Measurements from ENCODE around the gene GFAP. TPM values are rescaled to one million over a fixed set of nuclear protein-coding genes. Genes with fewer than 3 reads are reported as not detected.

GFAP gene
- total and polyA plus RNA-seq, 4 donors, result 1.4 to 17.6 (median 5.1) TPM

DNA sequence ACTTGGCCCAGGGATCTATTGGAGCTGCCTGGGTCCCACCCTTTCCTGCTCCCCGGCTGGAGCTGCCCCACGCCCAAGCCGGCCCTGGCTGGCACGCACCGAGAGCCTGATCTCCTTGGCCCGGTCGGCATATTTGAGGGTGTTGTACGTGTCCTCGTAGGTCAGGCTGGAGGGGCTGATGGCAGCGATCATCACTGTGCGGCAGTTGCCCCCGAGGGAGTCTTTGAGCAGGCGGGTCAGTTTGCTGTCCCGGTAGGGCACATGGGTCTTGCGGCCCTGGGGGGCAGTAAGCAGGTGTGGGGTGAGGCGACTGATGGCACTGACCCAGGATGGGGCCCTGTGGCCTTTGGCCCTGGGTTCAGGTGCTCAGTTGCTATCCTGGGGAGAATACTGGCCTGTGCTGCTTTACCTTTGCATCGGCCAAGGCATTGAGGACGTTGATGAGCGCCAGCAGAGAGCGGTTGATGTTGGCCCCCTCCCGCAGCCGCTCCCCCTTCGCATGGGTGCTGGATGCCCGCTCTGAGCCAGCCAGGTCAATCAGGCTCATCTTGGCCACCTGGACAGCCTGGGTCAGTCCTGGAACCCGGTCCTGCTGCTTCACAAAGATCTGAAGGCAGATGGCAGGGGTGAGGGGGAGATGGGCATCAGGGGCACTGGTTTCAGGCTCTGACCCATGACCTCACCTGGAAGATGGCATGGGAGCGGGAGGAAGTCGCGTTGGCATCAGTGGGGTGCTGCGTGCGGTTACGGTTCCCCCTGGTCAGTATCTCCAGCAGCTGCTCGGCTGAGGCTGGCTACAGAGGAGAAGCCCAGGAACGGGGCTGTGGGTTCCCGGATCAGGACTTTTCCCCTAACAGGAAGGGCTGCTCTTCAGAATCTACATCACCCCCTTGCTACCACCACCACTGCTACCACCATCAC, 18.8 kb upstream of the GFAP start:
- no peak overlapping the region for H3K27ac ChIP-seq (ENCODE audit: low read depth in 1 of 2, low read length in 2 of 2)
- H3K9me3 ChIP-seq (ENCODE audit: control insufficient read depth, low read length), result no peaks in the 10 kb centered on the region
- ATAC-seq (ENCODE audit: low FRiP score) (no peak), DNase-seq (peak; percentile 27 to 69)
- H3K27me3 ChIP-seq (ENCODE audit: control insufficient read depth in 1 of 2, insufficient read depth in 2 of 2, low read length in 1 of 2), result no peaks in the 10 kb centered on the region
- intact Hi-C loops (cut with DNase I), result no loop called here
- 96 to 97% methylated on average over 32 to 34 of the region's 34 CpGs for WGBS, 2 donors
- no peak overlapping the region for H3K4me3 ChIP-seq (ENCODE audit: low read length in 2 of 2)
- H3K4me1 ChIP-seq (ENCODE audit: control insufficient read depth in 1 of 2, insufficient read depth in 2 of 2, low read length in 2 of 2), result no peaks in the 10 kb centered on the region
- no peaks in the 10 kb centered on the region for H3K36me3 ChIP-seq (ENCODE audit: control insufficient read depth in 1 of 2, insufficient read depth in 2 of 2, low read length in 1 of 2)

- no peak for ATAC-seq (ENCODE audit: low FRiP score)
- intact Hi-C loops (cut with DNase I), result no loop called here
- H3K27ac ChIP-seq (ENCODE audit: low read depth in 1 of 2, low read length in 2 of 2), result no peak overlapping the region
- H3K27me3 ChIP-seq (ENCODE audit: control insufficient read depth in 1 of 2, insufficient read depth in 2 of 2, low read length in 1 of 2), result no peaks in the 10 kb centered on the region
- H3K36me3 ChIP-seq (ENCODE audit: control insufficient read depth in 1 of 2, insufficient read depth in 2 of 2, low read length in 1 of 2), result no peaks in the 10 kb centered on the region
- peak in 1 of 2 donors; percentile 42 for DNase-seq
- WGBS, 2 donors, result 93 to 99% methylated on average over 6 of the region's 6 CpGs
- no peaks in the 10 kb centered on the region for H3K4me1 ChIP-seq (ENCODE audit: control insufficient read depth in 1 of 2, insufficient read depth in 2 of 2, low read length in 2 of 2)
- H3K9me3 ChIP-seq (ENCODE audit: control insufficient read depth, low read length), result no peaks in the 10 kb centered on the region
- no peak overlapping the region for H3K4me3 ChIP-seq (ENCODE audit: low read length in 2 of 2)
Observed at GRCh38 chr17:44932787-44933097, 17.4 kb upstream of the GFAP start.

- ATAC-seq (ENCODE audit: low FRiP score) (no peak), DNase-seq (peak; percentile 33 to 35)
- no peaks in the 10 kb centered on the region for H3K9me3 ChIP-seq (ENCODE audit: control insufficient read depth, low read length)
- H3K36me3 ChIP-seq (ENCODE audit: control insufficient read depth in 1 of 2, insufficient read depth in 2 of 2, low read length in 1 of 2), result no peaks in the 10 kb centered on the region
- no peaks in the 10 kb centered on the region for H3K27me3 ChIP-seq (ENCODE audit: control insufficient read depth in 1 of 2, insufficient read depth in 2 of 2, low read length in 1 of 2)
- intact Hi-C loops (cut with DNase I), result no loop called here
- no peak overlapping the region for H3K27ac ChIP-seq (ENCODE audit: low read depth in 1 of 2, low read length in 2 of 2)
- H3K4me3 ChIP-seq (ENCODE audit: low read length in 2 of 2), result no peak overlapping the region
- no peaks in the 10 kb centered on the region for H3K4me1 ChIP-seq (ENCODE audit: control insufficient read depth in 1 of 2, insufficient read depth in 2 of 2, low read length in 2 of 2)
- 92 to 96% methylated on average over 8 of the region's 8 CpGs for WGBS, 2 donors
Observed at GRCh38 chr17:44932096-44932786, 16.9 kb upstream of the GFAP start.

GRCh38 chr17:44931376-44931775, 16.1 kb upstream of the GFAP start:
- ATAC-seq (ENCODE audit: low FRiP score) (no peak), DNase-seq (peak; percentile 16 to 45)
- Histone ChIP-seq H3K36me3 (ENCODE audit: control insufficient read depth in 1 of 2, insufficient read depth in 2 of 2, low read length in 1 of 2) (no peaks in the 10 kb centered on the region), H3K4me3 (ENCODE audit: low read length in 2 of 2) (no peak overlapping the region), H3K4me1 (ENCODE audit: control insufficient read depth in 1 of 2, insufficient read depth in 2 of 2, low read length in 2 of 2) (no peaks in the 10 kb centered on the region), H3K27me3 (ENCODE audit: control insufficient read depth in 1 of 2, insufficient read depth in 2 of 2, low read length in 1 of 2) (no peaks in the 10 kb centered on the region), H3K9me3 (ENCODE audit: control insufficient read depth, low read length) (no peaks in the 10 kb centered on the region), H3K27ac (ENCODE audit: low read depth in 1 of 2, low read length in 2 of 2) (no peak overlapping the region)
- 90 to 91% methylated on average over 5 of the region's 5 CpGs for WGBS, 2 donors
- intact Hi-C loops (cut with DNase I), result no loop called here

- Histone ChIP-seq H3K4me1 (ENCODE audit: control insufficient read depth in 1 of 2, insufficient read depth in 2 of 2, low read length in 2 of 2) (no peaks in the 10 kb centered on the region), H3K27me3 (ENCODE audit: control insufficient read depth in 1 of 2, insufficient read depth in 2 of 2, low read length in 1 of 2) (no peaks in the 10 kb centered on the region), H3K4me3 (ENCODE audit: low read length in 2 of 2) (no peak overlapping the region), H3K36me3 (ENCODE audit: control insufficient read depth in 1 of 2, insufficient read depth in 2 of 2, low read length in 1 of 2) (no peaks in the 10 kb centered on the region), H3K27ac (ENCODE audit: low read depth in 1 of 2, low read length in 2 of 2) (no peak overlapping the region), H3K9me3 (ENCODE audit: control insufficient read depth, low read length) (no peaks in the 10 kb centered on the region)
- intact Hi-C loops (cut with DNase I), result no loop called here
- ATAC-seq (ENCODE audit: low FRiP score) (no peak), DNase-seq (peak; percentile 17 to 39)
- WGBS, 2 donors, result 92 to 93% methylated on average over 6 of the region's 6 CpGs
Observed at GRCh38 chr17:44930667-44931066, 15.4 kb upstream of the GFAP start.

DNA sequence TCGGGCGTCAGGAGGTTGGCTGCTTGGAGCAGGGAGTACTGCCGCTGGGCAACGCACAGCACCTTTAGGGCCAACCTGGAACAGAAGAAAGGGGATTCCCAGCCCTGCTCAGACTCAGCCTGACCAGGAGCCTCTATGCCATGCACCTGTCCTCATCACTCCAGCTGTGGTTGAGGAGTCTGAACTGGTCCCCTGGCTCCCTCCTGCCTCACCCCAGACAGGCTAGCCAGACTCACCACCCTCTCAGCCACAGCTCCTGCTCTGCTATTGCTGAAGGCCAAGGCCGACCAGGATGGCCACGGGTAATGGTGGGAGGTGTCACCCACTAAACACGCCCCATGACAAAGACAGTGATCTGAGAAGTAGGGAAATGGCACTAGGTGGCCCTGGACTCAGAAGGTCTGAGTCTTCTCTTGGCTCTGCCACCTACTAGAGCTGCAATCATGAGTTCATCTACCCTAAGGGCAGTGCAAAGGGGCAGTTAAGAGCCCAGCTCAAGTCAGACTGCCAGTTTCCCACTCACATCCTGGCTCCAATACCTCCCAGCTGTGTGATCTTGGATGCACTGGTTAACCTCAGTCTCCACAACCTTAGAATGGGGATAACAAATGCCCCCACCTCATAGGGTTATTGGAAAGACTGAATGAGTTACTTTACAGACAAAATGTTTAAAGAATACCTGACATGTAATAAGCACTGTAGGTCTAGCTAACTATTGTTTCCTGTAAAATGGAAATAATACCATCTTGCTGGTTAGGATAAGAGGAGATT, 13.8 kb upstream of the GFAP start:
- no peak overlapping the region for H3K27ac ChIP-seq (ENCODE audit: low read depth in 1 of 2, low read length in 2 of 2)
- WGBS, 2 donors, result 93% methylated on average over 7 of the region's 7 CpGs
- no peaks in the 10 kb centered on the region for H3K27me3 ChIP-seq (ENCODE audit: control insufficient read depth in 1 of 2, insufficient read depth in 2 of 2, low read length in 1 of 2)
- intact Hi-C loops (cut with DNase I), result no loop called here
- H3K9me3 ChIP-seq (ENCODE audit: control insufficient read depth, low read length), result no peaks in the 10 kb centered on the region
- no peaks in the 10 kb centered on the region for H3K4me1 ChIP-seq (ENCODE audit: control insufficient read depth in 1 of 2, insufficient read depth in 2 of 2, low read length in 2 of 2)
- ATAC-seq (ENCODE audit: low FRiP score), result no peak
- DNase-seq, result peak; percentile 38 to 48
- H3K36me3 ChIP-seq (ENCODE audit: control insufficient read depth in 1 of 2, insufficient read depth in 2 of 2, low read length in 1 of 2), result no peaks in the 10 kb centered on the region
- no peak overlapping the region for H3K4me3 ChIP-seq (ENCODE audit: low read length in 2 of 2)

DNA sequence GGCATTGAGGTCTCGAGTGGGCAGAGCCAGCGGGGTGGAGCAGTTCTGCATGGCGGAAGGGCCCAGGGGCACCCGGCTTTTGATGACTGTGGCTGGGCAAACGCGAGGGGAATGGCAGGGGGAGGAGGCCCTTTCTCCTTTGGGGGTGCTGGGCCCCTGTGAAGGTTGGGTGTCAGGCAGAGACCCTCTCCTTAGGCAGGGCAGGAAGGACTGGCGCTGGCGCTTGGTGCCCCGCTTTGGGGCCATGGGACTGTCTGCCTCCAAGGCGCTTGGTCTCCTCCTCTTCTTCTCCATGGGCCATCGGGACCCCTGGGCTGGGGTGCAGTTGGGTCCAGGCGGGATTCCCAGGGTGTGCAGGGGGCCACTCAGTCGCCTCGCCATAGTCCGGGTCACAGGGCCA, 12.8 kb upstream of the GFAP start:
- intact Hi-C loops (cut with DNase I), result no loop called here
- Histone ChIP-seq H3K27ac (ENCODE audit: low read depth in 1 of 2, low read length in 2 of 2) (no peak overlapping the region), H3K4me1 (ENCODE audit: control insufficient read depth in 1 of 2, insufficient read depth in 2 of 2, low read length in 2 of 2) (no peaks in the 10 kb centered on the region), H3K9me3 (ENCODE audit: control insufficient read depth, low read length) (no peaks in the 10 kb centered on the region), H3K36me3 (ENCODE audit: control insufficient read depth in 1 of 2, insufficient read depth in 2 of 2, low read length in 1 of 2) (no peaks in the 10 kb centered on the region), H3K27me3 (ENCODE audit: control insufficient read depth in 1 of 2, insufficient read depth in 2 of 2, low read length in 1 of 2) (no peaks in the 10 kb centered on the region), H3K4me3 (ENCODE audit: low read length in 2 of 2) (no peak overlapping the region)
- WGBS, 2 donors, result 95 to 96% methylated on average over 11 to 15 of the region's 15 CpGs
- DNase-seq (peak; percentile 13 to 68), ATAC-seq (ENCODE audit: low FRiP score) (no peak)

- Histone ChIP-seq H3K27me3 (ENCODE audit: control insufficient read depth in 1 of 2, insufficient read depth in 2 of 2, low read length in 1 of 2) (no peaks in the 10 kb centered on the region), H3K4me1 (ENCODE audit: control insufficient read depth in 1 of 2, insufficient read depth in 2 of 2, low read length in 2 of 2) (no peaks in the 10 kb centered on the region), H3K9me3 (ENCODE audit: control insufficient read depth, low read length) (no peaks in the 10 kb centered on the region), H3K4me3 (ENCODE audit: low read length in 2 of 2) (no peak overlapping the region), H3K27ac (ENCODE audit: low read depth in 1 of 2, low read length in 2 of 2) (no peak overlapping the region), H3K36me3 (ENCODE audit: control insufficient read depth in 1 of 2, insufficient read depth in 2 of 2, low read length in 1 of 2) (no peaks in the 10 kb centered on the region)
- WGBS, 2 donors, result 96 to 98% methylated on average over 3 of the region's 3 CpGs
- DNase-seq (peak in 1 of 2 donors; percentile 53), ATAC-seq (ENCODE audit: low FRiP score) (no peak)
- intact Hi-C loops (cut with DNase I), result no loop called here
Observed at GRCh38 chr17:44927696-44928095, 12.4 kb upstream of the GFAP start.
